Measurements from ENCODE around the gene IGSF1.

DNA sequence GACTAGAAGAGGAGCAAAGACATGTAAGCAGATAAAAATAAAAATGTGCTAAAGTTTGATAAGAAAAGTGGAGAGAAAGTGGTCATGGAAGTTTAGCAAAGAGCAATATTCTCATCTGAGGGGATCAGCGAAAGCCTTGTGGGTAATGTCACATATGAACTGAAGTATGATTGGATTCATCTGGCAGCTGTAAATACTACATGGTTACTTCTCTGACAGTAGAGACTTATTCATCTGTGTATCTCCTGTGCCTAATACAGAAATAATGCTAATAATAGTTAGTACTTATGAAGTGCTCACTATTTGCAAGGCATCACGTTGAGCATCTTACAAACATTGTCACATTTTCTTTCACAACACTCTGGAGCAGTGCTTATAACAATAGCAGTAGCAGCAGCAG is 8.9 kb upstream of the IGSF1 start:
- TF ChIP-seq EP300 (IDR thresholded peaks at IDR 0.05; ENCODE audit: low read depth) (no peak), POLR2AphosphoS5 (IDR thresholded peaks at IDR 0.05) (no peak)

All from transverse colon (tissue), 3 donors.